OCI-LY3 (cell line): ENCODE results near the gene SLCO2B1.

Experiments
- H2AFZ ChIP-seq: fragments of 200-600, 300-600 bp; shearing (Covaris generic); 2 replicates; pipeline ENCODE4 v1.6.0; 2014; ENCODE audit warnings: antibody characterized with exemption, low read depth, low read length
- H3K27ac ChIP-seq: fragments of 200-600, 300-600 bp; sonication (generic); 2 replicates; pipeline ENCODE4 v1.5.1; 2014; ENCODE audit warnings: mild to moderate bottlenecking, low read length, moderate library complexity, mixed read lengths
- H3K27me3 ChIP-seq: fragments of 200-600, 300-600 bp; sonication (generic); 2 replicates; pipeline ENCODE4 v1.6.1; 2014; ENCODE audit warnings: low read depth, low read length, mixed read lengths
- H3K36me3 ChIP-seq: fragments of 200-600, 300-600 bp; sonication (generic); replicated peaks from 2 replicates; pipeline ENCODE3; 2014; ENCODE audit warnings: low read depth, low read length, mixed read lengths
- H3K4me1 ChIP-seq: fragments of 300-600, 200-600 bp; sonication (generic); 2 replicates; pipeline ENCODE4 v1.6.1; 2014; ENCODE audit warnings: low read length, mixed read lengths
- H3K4me2 ChIP-seq: fragments of 200-600, 300-600 bp; sonication (generic); 2 replicates; pipeline ENCODE4 v1.6.1; 2014; ENCODE audit warnings: low read length, mixed read lengths
- H3K4me3 ChIP-seq: fragments of 300-600, 200-600 bp; sonication (generic); 2 replicates; pipeline ENCODE4 v1.5.1; 2014; ENCODE audit warnings: antibody characterized with exemption, mild to moderate bottlenecking, low read length, moderate library complexity
- H3K79me2 ChIP-seq: fragments of 300-600, 200-600 bp; shearing (Covaris generic); 2 replicates; pipeline ENCODE4 v1.6.1; 2014; ENCODE audit warnings: mild to moderate bottlenecking, low read length, mixed read lengths
- H3K9ac ChIP-seq: fragments of 300-600, 200-600 bp; shearing (Covaris generic); 2 replicates; pipeline ENCODE4 v1.6.0; 2014; ENCODE audit warnings: mild to moderate bottlenecking, low read length, moderate library complexity
- H3K9me3 ChIP-seq: fragments of 200-600, 300-600 bp; shearing (Covaris generic); 2 replicates; pipeline ENCODE4 v1.6.1; 2014; ENCODE audit warnings: low read length, mixed read lengths; ENCODE audit not compliant: insufficient read depth
- H4K20me1 ChIP-seq: fragments of 200-600, 300-600 bp; sonication (generic); 2 replicates; pipeline ENCODE4 v1.6.1; 2016; ENCODE audit warnings: low read length, mixed read lengths; ENCODE audit not compliant: insufficient read depth
- CTCF ChIP-seq: fragments of 200-600, 300-600 bp; sonication (generic); IDR thresholded peaks from 2 replicates; pipeline ENCODE4 v1.5.1; 2014; ENCODE audit warnings: antibody characterized with exemption, low read length, low read depth
- EZH2phosphoT487 ChIP-seq: fragments of 200-600 bp; shearing (Covaris generic); IDR thresholded peaks from 2 replicates; pipeline ENCODE4 v1.6.1; 2018; ENCODE audit warnings: antibody characterized with exemption, mixed run types, low read depth

SLCO2B1 gene

GRCh38 chr11:75254326-75254725, 103.4 kb downstream of the SLCO2B1 start:
- Histone ChIP-seq H3K36me3 (no peaks in the 10 kb centered on the region), H3K9ac (no peak overlapping the region), H3K4me3 (no peak overlapping the region), H3K4me2 (no peak overlapping the region), H3K4me1 (no peaks in the 10 kb centered on the region), H3K27me3 (peaks cover 18% of the 10 kb centered on the region), H3K27ac (no peak overlapping the region), H3K9me3 (peaks cover 13% of the 10 kb centered on the region), H3K79me2 (no peaks in the 10 kb centered on the region), H2AFZ (no peak overlapping the region), H4K20me1 (no peaks in the 10 kb centered on the region)
- TF ChIP-seq EZH2phosphoT487 (no peak), CTCF (no peak)
